Liver (tissue), 3 donors: Measurements from ENCODE around the gene NEK11.

Source experiments
- EGR1 ChIP-seq, 2 donors: IDR thresholded peaks; 2 replicates each; pipeline ENCODE4 v1.6.1; 2016 to 2018; ENCODE audit warnings: antibody characterized with exemption in 2 of 2, low read depth in 2 of 2
- GABPA ChIP-seq, 2 donors: IDR thresholded peaks in 1 of 2; conservative IDR thresholded peaks in 1 of 2; 2 replicates each; pipeline ENCODE4 v1.6.1; 2016; ENCODE audit warnings: antibody characterized with exemption in 2 of 2, mild to moderate bottlenecking in 1 of 2, moderate library complexity in 1 of 2
- HNF4G ChIP-seq: IDR thresholded peaks from 2 replicates; pipeline ENCODE4 v1.6.1; 2016; ENCODE audit warnings: antibody characterized with exemption
- RAD21 ChIP-seq, 2 donors: IDR thresholded peaks; 2 replicates each; pipeline ENCODE4 v1.6.1; 2016; ENCODE audit warnings: antibody characterized with exemption in 2 of 2, mild to moderate bottlenecking in 2 of 2
- SP1 ChIP-seq: IDR thresholded peaks from 2 replicates; pipeline ENCODE4 v1.6.1; 2018; ENCODE audit warnings: antibody characterized with exemption, mild to moderate bottlenecking
- YY1 ChIP-seq: IDR thresholded peaks from 2 replicates; pipeline ENCODE4 v1.6.1; 2016; ENCODE audit warnings: antibody characterized with exemption, mild to moderate bottlenecking
- TF ChIP-seq, protein P1 (sequence below): IDR thresholded peaks from 2 replicates; pipeline ENCODE4 v1.6.1; 2016; ENCODE audit warnings: antibody characterized with exemption
- TF ChIP-seq, protein P2 (sequence below): fragments of 150-350 bp; IDR thresholded peaks from 2 replicates; pipeline ENCODE4 v1.5.1; 2017; ENCODE audit warnings: improper control_type of control experiment, low read depth, low read length; ENCODE audit not compliant: missing input control
- TF ChIP-seq, protein P3 (sequence below): IDR thresholded peaks from 2 replicates; pipeline ENCODE4 v1.6.1; 2016; ENCODE audit warnings: antibody characterized with exemption, mild to moderate bottlenecking
- donor health status: healthy.
- donor health status: healthy.

DNA sequence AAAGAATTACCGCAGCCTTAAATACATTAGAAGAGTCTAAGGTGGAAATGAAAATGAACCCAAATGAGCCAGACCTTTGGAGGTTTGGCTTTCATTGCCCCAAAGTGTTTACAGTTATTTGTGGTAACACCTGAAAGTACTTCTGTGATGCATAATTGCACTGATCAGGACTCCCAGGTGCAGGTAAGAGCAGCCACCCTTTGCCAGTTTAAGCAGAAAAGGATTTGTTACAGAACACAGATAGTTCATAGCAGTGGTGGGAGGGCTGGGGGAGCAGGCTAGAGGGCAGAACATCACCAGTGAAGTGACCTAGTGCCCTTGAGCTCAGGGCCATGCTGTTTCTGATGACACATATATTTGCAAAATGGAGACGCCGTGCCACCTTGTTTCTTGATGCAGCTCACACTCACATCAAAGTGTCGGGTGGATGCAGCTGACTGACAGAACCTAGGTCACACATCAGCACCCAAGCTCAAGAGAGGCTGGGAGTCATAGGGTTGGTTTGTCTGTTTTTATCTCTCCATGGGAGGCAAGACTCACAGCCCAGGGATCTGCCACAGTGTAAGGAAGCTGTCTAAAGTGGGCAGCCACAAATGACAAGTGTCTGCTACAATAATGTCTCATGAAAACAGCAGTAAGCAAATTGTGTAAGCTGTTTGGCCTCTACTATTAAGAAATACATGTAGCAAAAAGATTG is 49.1 kb downstream of the NEK11 start:
- TF ChIP-seq, protein P1, sequence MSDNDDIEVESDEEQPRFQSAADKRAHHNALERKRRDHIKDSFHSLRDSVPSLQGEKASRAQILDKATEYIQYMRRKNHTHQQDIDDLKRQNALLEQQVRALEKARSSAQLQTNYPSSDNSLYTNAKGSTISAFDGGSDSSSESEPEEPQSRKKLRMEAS, result no peak
- TF ChIP-seq, protein P2, sequence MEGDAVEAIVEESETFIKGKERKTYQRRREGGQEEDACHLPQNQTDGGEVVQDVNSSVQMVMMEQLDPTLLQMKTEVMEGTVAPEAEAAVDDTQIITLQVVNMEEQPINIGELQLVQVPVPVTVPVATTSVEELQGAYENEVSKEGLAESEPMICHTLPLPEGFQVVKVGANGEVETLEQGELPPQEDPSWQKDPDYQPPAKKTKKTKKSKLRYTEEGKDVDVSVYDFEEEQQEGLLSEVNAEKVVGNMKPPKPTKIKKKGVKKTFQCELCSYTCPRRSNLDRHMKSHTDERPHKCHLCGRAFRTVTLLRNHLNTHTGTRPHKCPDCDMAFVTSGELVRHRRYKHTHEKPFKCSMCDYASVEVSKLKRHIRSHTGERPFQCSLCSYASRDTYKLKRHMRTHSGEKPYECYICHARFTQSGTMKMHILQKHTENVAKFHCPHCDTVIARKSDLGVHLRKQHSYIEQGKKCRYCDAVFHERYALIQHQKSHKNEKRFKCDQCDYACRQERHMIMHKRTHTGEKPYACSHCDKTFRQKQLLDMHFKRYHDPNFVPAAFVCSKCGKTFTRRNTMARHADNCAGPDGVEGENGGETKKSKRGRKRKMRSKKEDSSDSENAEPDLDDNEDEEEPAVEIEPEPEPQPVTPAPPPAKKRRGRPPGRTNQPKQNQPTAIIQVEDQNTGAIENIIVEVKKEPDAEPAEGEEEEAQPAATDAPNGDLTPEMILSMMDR, result no peak
- TF ChIP-seq EGR1 (IDR thresholded peaks at IDR 0.05; ENCODE audit: low read depth in 2 of 2) (no peak), GABPA (IDR thresholded peaks at IDR 0.05 in 1 of 2, conservative IDR thresholded peaks at IDR 0.05 in 1 of 2) (no peak), HNF4G (no peak), YY1 (no peak), RAD21 (IDR thresholded peaks at IDR 0.05) (no peak), SP1 (no peak)
- TF ChIP-seq, protein P3, sequence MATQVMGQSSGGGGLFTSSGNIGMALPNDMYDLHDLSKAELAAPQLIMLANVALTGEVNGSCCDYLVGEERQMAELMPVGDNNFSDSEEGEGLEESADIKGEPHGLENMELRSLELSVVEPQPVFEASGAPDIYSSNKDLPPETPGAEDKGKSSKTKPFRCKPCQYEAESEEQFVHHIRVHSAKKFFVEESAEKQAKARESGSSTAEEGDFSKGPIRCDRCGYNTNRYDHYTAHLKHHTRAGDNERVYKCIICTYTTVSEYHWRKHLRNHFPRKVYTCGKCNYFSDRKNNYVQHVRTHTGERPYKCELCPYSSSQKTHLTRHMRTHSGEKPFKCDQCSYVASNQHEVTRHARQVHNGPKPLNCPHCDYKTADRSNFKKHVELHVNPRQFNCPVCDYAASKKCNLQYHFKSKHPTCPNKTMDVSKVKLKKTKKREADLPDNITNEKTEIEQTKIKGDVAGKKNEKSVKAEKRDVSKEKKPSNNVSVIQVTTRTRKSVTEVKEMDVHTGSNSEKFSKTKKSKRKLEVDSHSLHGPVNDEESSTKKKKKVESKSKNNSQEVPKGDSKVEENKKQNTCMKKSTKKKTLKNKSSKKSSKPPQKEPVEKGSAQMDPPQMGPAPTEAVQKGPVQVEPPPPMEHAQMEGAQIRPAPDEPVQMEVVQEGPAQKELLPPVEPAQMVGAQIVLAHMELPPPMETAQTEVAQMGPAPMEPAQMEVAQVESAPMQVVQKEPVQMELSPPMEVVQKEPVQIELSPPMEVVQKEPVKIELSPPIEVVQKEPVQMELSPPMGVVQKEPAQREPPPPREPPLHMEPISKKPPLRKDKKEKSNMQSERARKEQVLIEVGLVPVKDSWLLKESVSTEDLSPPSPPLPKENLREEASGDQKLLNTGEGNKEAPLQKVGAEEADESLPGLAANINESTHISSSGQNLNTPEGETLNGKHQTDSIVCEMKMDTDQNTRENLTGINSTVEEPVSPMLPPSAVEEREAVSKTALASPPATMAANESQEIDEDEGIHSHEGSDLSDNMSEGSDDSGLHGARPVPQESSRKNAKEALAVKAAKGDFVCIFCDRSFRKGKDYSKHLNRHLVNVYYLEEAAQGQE, result no peak
